ENCODE results near the gene FRMD4A.

- TF ChIP-seq FOXK2 (IDR thresholded peaks at IDR 0.05) (no peak), LEF1 (IDR thresholded peaks at IDR 0.05; ENCODE audit: borderline replicate concordance) (no peak), FOXM1 (IDR thresholded peaks at IDR 0.05; ENCODE audit: borderline replicate concordance) (no peak), FOXA1 (IDR thresholded peaks at IDR 0.05) (no peak), BHLHE40 (IDR thresholded peaks at IDR 0.05; ENCODE audit: borderline replicate concordance) (no peak), ZNF384 (IDR thresholded peaks at IDR 0.05) (no peak), SP1 (IDR thresholded peaks at IDR 0.05) (no peak), SUZ12 (IDR thresholded peaks at IDR 0.05) (no peak), ARNT (IDR thresholded peaks at IDR 0.05) (no peak), TARDBP (IDR thresholded peaks at IDR 0.05) (no peak), HDGF (IDR thresholded peaks at IDR 0.05; ENCODE audit: borderline replicate concordance) (no peak), PKNOX1 (IDR thresholded peaks at IDR 0.05) (no peak)
These were observed 167.2 kb downstream of the FRMD4A start for GRCh38 chr10:14163377-14164086.
